NCI-H526 (cell line): ENCODE measurements around the gene MTO1.
"Not testable (repeated sequence)": the region's sequence is repeated elsewhere in the genome, so short reads cannot be mapped to it uniquely, and the experiment has no call there.

Experiments used
- DNase-seq, 2 experiments: peaks; one replicate each; lab custom pipeline; 2025; lab: John Stamatoyannopoulos, UW

MTO1 gene

DNA sequence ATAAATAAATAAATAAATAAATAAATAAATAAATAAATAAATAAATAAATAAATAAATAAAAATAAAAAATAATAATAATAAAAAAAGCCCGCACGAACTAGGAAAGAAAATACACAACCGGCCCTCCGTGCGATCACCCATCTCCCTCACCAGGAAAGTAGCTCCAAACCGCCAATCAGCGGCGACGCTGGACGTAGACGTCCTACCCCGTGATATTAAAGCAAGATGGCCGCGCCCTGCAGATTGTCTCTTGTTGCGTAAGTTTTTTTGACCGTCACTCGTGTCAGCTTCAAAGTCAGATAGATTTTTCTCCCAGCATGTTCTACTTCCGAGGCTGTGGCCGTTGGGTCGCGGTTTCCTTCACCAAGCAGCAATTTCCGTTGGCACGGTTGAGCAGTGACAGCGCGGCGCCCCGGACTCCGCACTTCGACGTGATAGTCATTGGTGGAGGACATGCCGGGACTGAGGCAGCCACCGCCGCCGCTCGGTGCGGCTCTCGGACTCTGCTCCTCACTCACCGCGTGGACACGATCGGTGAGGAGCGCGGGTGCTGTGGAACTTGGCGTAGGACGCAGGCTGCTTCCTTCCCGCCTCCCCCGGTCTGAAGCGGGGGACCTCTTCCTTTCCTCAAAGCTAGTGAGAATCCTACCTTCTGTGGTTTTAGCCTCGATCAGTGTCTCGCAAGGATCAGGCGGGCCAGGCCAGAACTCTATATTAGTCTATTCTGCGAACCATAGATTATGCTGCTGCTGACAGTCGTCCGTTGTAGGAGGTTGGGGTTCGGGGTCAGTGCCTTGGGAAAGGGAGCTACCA is at the start of gene MTO1:
MTO1 (plus strand) TSS at position 201 of the 814 bp plus-strand sequence; CDS start at position 319, 118 bp downstream.
- DNase-seq: peak; percentile 89 to 93

GRCh38 chr6:73413102-73413501 is 48.4 kb upstream of the MTO1 start:
- no peak for DNase-seq

DNA sequence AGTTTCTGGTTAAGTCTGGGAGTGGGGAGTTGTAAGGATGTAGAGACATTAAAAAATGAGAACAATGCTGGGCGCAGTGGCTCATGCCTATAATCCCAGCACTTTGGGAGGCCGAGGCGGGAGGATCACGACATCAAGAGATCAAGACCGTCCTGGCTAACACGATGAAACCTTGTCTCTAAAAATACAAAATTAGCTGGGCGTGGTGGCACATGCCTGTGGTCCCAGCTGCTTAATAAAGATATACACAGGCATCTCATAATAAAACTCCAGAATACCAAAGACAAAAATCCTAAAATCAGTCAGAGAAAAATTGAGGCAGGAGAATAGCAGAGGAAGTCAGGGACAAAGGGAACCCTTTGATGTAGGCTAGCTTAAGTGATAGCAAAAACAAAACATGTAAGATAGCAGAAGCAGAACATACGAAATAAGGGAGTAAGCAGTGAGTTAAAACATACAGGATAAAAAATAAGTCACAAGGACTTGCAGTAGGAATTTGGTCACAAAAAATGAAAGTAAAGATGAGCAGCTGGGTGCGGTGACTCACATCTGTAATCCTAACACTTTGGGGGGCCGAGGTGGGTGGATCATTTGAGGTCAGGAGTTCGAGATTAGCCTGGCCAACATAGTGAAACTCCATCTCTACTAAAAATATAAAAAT is 43.3 kb upstream of the MTO1 start:
- no peak for DNase-seq

DNA sequence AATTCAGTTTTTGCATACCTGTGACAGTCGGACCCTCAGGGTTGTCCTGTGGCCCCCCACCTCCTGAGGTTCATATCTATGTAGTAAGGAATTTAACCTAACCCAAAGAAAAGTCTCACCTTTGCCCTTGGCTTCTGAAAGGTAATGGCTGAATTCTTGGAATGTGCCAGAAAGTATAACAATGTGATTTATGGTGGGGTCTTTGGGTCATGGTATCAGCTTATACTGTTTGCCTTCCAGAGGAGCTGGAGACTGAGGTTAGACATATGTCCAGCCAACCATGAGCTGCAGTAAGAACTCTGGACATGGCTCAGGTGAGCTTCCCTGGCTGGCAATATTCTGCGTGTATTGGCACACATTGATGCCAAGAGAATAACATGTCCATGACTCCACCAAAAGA is 40.0 kb upstream of the MTO1 start:
- no peak for DNase-seq

DNA sequence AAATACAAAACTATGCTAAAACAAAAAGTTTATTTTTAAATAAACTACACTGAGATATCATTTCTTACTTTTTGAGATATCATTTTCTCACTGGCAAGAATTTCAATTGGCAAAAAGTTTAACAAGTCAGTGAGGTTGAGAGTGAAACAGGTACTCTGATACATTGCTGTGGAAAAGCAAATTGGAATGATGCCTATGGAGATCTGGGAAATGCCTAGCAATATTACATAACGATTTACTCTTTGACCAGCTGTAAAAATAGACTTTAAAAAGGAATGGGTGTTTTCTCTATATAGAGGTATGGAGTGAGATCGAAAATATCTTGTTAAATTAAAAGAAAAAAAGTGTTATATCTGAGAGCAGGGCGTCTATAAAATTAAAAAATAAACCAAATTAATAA is 26.3 kb upstream of the MTO1 start:
- DNase-seq: no peak

- no peak for DNase-seq
These were observed 18.0 kb upstream of the MTO1 start for GRCh38 chr6:73443555-73443954.

DNA sequence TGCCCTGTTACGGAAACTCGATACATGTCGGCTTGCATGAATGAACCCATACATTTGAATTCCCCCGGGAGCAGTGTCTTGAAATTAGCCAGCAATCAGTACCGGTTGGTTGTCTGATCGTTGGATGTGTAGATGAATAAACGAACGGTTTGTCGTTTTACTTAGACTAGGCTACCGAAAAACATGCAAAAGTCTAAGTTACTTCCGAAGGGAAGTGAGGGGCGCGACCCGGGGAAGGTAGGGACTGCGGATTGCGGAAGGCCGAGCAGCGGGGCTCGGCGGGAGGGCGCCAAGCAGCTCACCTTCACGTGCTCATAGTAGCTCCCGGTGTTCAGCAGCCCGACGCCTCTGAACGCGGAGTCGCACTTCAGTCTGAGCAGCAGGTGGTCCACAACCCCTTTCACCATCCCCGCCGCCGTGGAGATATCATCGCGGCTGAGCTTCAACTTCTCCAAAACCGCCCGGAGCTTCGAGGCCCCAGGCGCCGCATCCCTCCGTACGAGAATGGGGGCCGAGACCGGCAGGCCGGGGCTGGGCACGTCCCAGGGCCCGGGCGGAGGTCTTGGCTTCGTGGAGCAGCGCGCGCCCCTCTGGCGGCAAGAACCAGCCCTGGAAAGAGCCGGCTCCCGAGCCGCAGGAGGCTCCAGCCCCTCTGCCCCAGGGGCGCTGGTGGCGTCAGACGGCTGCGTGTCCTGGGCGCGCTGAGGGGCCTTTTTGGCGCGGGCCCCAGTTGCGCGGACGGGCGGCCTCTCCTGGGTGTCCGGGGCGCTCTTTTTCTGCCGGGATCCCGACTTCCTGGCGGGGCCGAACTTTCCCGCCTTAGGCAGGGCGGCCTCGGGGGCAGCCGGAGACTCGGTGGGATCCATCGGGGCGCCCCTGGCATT is 10.1 kb upstream of the MTO1 start:
- DNase-seq: peak; percentile 52 to 82

GRCh38 chr6:73452107-73452461 is 9.5 kb upstream of the MTO1 start, which contains the start of gene CGAS:
TSS of gene CGAS (minus strand) at chr6:73452297. CDS start at chr6:73452181, 116 bp downstream.
- no peak for DNase-seq

DNA sequence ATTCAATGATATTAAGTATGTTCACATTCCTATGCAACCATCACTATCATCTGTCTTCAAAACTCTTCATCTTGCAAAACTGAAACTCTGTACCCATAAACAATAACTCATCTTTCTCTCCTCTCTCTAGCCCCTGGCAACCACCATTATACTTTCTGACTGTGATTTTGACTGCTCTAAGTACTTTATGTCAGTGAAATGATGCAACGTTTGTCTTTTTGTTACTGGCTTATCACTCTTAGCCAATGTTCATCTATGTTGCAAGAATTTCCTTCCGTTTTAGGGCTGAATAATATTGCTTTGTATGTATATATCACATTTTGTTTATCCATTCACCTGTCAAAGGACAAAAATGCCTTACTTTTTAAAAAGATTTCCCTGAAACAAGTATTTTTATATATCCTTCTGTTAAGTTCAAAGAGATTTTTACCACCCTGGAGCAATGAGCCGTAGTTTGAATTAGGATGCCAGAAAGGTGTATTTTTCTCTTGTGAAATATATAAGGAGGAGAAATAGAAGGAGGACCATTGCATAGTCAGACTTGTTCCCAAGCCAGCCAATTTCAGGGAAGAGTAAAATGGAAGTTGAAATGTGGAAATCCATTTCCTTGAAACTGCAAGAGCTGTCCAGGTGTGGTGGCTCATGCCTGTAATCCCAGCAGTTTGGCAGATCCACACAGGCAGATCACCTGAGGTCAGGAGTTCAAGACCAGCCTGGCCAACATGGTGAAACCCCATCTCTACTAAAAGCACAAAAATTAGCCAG is 5.5 kb upstream of the MTO1 start:
- no peak for DNase-seq

- not testable (repeated sequence) for DNase-seq
These were observed 2.1 kb upstream of the MTO1 start for GRCh38 chr6:73459474-73459873.

- DNase-seq: no peak
These were observed 1.5 kb upstream of the MTO1 start for GRCh38 chr6:73460056-73460455.

DNA sequence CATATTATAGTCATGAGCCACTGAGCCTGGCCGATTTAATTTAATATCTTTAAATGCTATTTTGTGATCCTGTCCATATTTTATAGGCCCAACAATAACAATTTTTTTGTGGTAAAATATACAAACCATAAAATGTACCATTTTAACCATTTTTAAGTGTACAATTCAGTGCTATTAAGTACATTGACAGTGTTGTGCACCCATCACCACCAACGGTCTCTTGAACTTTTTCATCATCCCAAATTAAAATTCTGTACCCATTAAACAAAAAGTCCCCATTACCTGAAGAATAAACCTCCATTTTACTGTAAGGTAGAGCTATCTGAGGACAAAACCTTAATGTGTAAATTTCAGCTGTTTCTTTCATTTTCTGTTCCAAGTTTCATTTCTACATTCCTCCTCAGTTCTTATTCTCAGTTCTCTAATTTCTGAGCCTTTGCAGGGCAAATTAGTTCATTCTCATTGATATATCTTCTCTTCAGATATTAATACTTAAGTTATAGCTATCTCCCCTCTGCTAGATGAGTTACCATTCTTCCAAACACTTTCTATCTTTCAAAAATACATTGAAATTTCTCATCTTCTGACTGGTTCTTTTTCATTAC is 10.3 kb downstream of the MTO1 start:
- no peak for DNase-seq

- DNase-seq: no peak
These were observed 15.2 kb downstream of the MTO1 start for GRCh38 chr6:73476723-73477122.

DNA sequence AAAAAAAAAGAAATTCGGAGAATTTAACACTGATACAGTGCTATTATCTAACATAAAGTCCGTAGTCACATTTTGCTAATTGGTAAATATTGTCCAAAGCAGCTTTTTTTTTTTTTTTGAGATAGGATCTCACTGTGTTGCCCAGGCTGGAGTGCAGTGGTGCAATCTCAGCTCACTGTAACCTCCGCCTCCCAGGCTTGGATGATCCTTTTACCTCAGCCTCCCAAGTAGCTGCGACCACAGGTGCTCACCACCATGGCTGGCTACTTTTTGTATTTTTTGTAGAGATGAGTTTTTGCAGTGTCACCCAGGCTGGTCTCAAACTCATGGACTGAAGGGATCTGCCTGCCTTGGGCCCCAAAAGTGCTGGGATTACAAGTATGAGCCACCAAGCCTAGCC is 15.9 kb downstream of the MTO1 start:
- no peak for DNase-seq

DNA sequence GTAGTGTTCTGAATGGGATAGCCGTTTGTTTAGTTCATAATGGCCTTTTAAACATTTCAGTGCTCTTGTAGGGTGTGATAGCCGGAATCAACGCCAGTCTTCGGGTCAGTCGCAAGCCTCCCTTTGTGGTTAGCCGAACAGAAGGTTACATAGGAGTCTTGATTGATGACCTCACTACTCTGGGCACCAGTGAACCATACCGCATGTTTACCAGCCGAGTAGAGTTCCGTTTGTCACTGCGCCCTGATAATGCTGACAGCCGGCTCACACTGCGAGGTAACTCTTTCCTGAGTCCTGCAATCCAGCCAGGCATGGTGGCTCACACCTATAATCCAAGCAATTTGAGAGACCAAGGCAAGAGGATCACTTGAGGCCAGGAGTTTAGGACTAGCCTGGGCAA is 20.4 kb downstream of the MTO1 start:
- no peak for DNase-seq

- no peak for DNase-seq
These were observed 22.9 kb downstream of the MTO1 start for GRCh38 chr6:73484438-73484837.

DNA sequence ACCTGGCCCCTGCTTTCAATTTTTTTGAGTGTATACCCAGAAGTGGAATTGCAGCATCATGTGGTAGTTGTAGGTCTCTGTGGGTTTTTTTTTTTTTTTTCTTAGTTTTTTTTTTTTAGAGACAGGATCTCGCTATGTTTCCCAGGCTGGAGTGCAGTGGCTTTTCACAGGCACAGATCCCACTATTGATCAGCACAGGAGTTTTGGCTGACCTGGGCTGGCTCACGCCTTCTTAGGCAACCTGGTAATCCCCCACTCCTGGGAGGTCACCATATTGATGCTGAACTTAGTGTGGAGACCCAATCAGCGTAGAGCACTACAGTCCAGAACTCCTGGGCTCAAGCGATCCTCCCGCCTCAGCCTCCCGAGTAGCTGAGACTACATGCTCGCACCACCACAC is 25.9 kb downstream of the MTO1 start:
- no peak for DNase-seq

- no peak for DNase-seq
These were observed 29.8 kb downstream of the MTO1 start for GRCh38 chr6:73491377-73491776.

DNA sequence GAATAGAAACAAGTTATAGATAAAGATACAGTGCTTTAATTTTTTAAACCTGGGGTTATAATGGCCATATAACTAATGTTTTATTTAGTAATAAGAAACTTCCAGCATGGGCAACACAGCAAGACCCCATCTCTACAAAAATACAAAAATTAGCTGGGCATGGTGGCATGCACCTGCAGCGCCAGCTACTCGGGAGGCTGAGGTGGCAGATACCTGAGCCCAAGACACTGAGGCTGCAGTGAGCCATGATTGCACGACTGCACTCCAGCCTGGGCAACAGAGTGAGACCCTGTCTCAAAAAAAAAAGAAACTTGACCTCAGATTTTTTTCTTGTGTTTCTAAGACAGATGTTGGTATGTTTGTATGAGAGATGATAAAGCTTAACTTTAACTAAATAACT is 36.4 kb downstream of the MTO1 start:
- DNase-seq: no peak

DNA sequence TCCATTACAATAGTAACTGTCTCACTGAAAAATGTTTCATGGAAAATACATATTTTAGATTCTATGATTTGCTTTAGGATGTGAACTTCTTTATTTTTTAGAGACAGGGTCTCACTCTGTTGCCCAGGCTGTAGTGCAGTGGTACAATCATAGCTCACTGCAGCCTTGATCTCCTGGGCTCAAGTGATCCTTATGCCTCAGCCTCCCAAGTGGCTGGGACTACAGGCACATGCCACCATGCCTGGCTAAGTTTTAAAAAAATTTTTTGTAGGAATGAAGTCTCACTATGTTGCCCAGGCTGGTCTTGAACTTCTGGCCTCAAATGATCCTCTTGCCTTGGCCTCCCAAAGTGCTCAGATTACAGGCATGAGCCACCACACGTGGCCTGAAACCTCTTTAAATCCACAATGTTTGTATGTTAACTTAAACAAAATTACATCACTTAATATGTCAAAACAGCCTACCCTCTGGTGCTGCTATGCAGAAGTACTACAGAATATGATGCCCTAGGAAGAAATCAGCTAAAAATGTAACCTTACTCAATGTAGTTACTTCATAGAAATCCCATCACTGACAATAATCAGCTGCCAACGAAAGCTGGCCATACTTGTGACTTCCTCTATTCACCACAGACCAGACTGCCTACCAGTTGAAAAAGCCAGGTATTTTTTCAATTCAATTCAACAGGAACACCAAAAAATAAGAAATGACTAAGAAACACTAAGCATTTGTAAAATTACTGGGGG is 41.7 kb downstream of the MTO1 start:
- DNase-seq: no peak

DNA sequence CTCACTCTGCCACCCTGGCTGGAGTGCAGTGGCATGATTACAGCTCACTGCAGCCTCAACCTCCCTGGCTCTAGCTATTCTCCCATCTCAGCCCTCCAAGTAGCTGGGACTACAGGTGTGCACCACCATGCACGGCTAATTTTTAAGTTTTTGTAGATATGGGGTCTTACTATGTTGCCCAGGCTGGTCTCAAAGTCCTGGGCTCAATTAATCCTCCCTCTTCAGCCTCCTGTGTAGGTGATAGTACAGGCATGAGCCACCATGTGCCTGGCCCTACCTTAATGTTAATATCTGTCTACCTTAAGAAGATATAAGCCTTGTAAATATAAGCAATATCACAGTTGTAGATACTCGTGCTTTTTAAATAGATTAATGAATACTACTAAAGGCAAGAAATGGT is 42.6 kb downstream of the MTO1 start:
- DNase-seq: no peak
